Fibroblast of lung (primary cell): Measurements from ENCODE around the gene ADRA2A. TPM values are rescaled to one million over a fixed set of nuclear protein-coding genes. Genes with fewer than 3 reads are reported as not detected.

Experiments
- DNase-seq, 2 donors: peaks; one replicate each; pipeline versions ENCODE4 v3.0.0 to v3.0.0-alpha.2; 2010; ENCODE audit warnings: low read depth in 2 of 2
- H2AFZ ChIP-seq: 2 replicates; pipeline ENCODE4 v1.5.1; 2012; ENCODE audit warnings: low read length, control low read depth, inconsistent platforms
- H3K27ac ChIP-seq: 2 replicates; pipeline ENCODE4 v1.5.1; 2011; ENCODE audit warnings: low read length, control low read depth; ENCODE audit not compliant: insufficient read depth
- H3K27me3 ChIP-seq: 2 replicates; pipeline ENCODE4 v1.5.1; 2011; ENCODE audit warnings: mild to moderate bottlenecking, low read length; ENCODE audit not compliant: control insufficient read depth, insufficient read depth
- H3K36me3 ChIP-seq: 2 replicates; pipeline ENCODE4 v1.5.1; 2011; ENCODE audit warnings: low read length; ENCODE audit not compliant: control insufficient read depth, insufficient read depth
- H3K4me1 ChIP-seq: 2 replicates; pipeline ENCODE4 v1.5.1; 2011; ENCODE audit warnings: low read length; ENCODE audit not compliant: control insufficient read depth, insufficient read depth; ENCODE audit errors: extremely low read depth
- H3K4me2 ChIP-seq: 2 replicates; pipeline ENCODE4 v1.5.1; 2011; ENCODE audit warnings: low read length, control low read depth; ENCODE audit not compliant: insufficient read depth; ENCODE audit errors: extremely low read depth
- H3K4me3 ChIP-seq, 4 experiments: fragments of 200-600 bp in 1 of 4; sonication (generic) in 1 of 4; replicated peaks in 1 of 4; 2 replicates each; pipeline ENCODE4 v1.5.1; 2011 to 2016; ENCODE audit warnings: low read length in 4 of 4, low read depth in 3 of 4, mild to moderate bottlenecking in 3 of 4, control low read depth in 2 of 4, inconsistent platforms in 1 of 4, mixed read lengths in 1 of 4; ENCODE audit not compliant: insufficient read depth in 1 of 4; ENCODE audit errors: control extremely low read depth in 1 of 4
- H3K79me2 ChIP-seq: 2 replicates; pipeline ENCODE4 v1.5.1; 2012; ENCODE audit warnings: mild to moderate bottlenecking, low read length, inconsistent platforms; ENCODE audit not compliant: control insufficient read depth, insufficient read depth
- H3K9ac ChIP-seq: 2 replicates; pipeline ENCODE4 v1.5.1; 2011; ENCODE audit warnings: mild to moderate bottlenecking, low read length, control low read depth; ENCODE audit not compliant: insufficient read depth
- H3K9me3 ChIP-seq: 2 replicates; pipeline ENCODE4 v1.5.1; 2012; ENCODE audit warnings: low read depth, low read length; ENCODE audit not compliant: control insufficient read depth, insufficient read depth
- H4K20me1 ChIP-seq: 2 replicates; pipeline ENCODE4 v1.5.1; 2011; ENCODE audit warnings: low read length; ENCODE audit not compliant: control insufficient read depth, insufficient read depth; ENCODE audit errors: extremely low read depth
- EZH2 ChIP-seq: IDR thresholded peaks from 2 replicates; pipeline ENCODE4 v1.5.1; 2012; ENCODE audit warnings: low read length, control low read depth, mild to moderate bottlenecking; ENCODE audit errors: missing control alignments
- polyA plus RNA-seq, 2 donors: library from polyadenylated mRNA; depleted of rRNA in 1 of 2; stranded (reverse) in 1 of 2; unstranded in 1 of 2; fragments of >200 nt; gene quantifications; 2 replicates each; pipeline ENCODE4 v1.2.1, GENCODE V29; 2011 to 2012; ENCODE audit warnings: missing spikeins in 1 of 2
- total RNA-seq: library from RNA; depleted of rRNA; stranded (reverse); fragments of >200 nt; gene quantifications from 2 replicates; pipeline ENCODE4 v1.2.1, GENCODE V29; 2014
- TF ChIP-seq, protein P1 (sequence below), 2 donors: IDR thresholded peaks in 1 of 2; conservative IDR thresholded peaks in 1 of 2; 1 replicate in 1 of 2; 2 replicates in 1 of 2; pipeline ENCODE4 v1.5.1; 2011 to 2012; ENCODE audit warnings: low read length in 2 of 2, control low read depth in 1 of 2, inconsistent platforms in 1 of 2, low read depth in 1 of 2, mild to moderate bottlenecking in 1 of 2

ADRA2A gene
- total and polyA plus RNA-seq, 2 donors (not counting 1 experiment from before 2014, with no cell fraction given) = under 0.01 to 0.02 TPM

- TF ChIP-seq, protein P1, sequence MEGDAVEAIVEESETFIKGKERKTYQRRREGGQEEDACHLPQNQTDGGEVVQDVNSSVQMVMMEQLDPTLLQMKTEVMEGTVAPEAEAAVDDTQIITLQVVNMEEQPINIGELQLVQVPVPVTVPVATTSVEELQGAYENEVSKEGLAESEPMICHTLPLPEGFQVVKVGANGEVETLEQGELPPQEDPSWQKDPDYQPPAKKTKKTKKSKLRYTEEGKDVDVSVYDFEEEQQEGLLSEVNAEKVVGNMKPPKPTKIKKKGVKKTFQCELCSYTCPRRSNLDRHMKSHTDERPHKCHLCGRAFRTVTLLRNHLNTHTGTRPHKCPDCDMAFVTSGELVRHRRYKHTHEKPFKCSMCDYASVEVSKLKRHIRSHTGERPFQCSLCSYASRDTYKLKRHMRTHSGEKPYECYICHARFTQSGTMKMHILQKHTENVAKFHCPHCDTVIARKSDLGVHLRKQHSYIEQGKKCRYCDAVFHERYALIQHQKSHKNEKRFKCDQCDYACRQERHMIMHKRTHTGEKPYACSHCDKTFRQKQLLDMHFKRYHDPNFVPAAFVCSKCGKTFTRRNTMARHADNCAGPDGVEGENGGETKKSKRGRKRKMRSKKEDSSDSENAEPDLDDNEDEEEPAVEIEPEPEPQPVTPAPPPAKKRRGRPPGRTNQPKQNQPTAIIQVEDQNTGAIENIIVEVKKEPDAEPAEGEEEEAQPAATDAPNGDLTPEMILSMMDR (conservative IDR thresholded peaks at IDR 0.05 in 1 of 2, IDR thresholded peaks at IDR 0.05 in 1 of 2; ENCODE audit: low read depth in 1 of 2, low read length in 2 of 2) = no peak
- no peak for TF ChIP-seq EZH2
- H3K9me3 ChIP-seq = no peaks in the 10 kb centered on the region
Observed at GRCh38 chr10:111087331-111087756, 10.5 kb downstream of the ADRA2A start.

GRCh38 chr10:111087968-111088505, 11.2 kb downstream of the ADRA2A start:
- Histone ChIP-seq H4K20me1 (no peaks in the 10 kb centered on the region), H3K4me3 (no peak overlapping the region), H2AFZ (no peak overlapping the region), H3K9me3 (no peaks in the 10 kb centered on the region), H3K79me2 (no peaks in the 10 kb centered on the region), H3K27me3 (no peaks in the 10 kb centered on the region), H3K4me1 (no peaks in the 10 kb centered on the region), H3K9ac (no peak overlapping the region), H3K36me3 (no peaks in the 10 kb centered on the region), H3K4me2 (no peak overlapping the region), H3K27ac (no peak overlapping the region)
- TF ChIP-seq EZH2 = no peak
- TF ChIP-seq, protein P1 (conservative IDR thresholded peaks at IDR 0.05 in 1 of 2, IDR thresholded peaks at IDR 0.05 in 1 of 2; ENCODE audit: low read depth in 1 of 2, low read length in 2 of 2) = no peak
- no peak for DNase-seq

More at GRCh38 chr10:111087331-111087756, 10.5 kb downstream of the ADRA2A start:
- Histone ChIP-seq H2AFZ (no peak overlapping the region), H3K79me2 (no peaks in the 10 kb centered on the region), H3K27ac (no peak overlapping the region), H4K20me1 (no peaks in the 10 kb centered on the region), H3K4me3 (no peak overlapping the region), H3K9ac (no peak overlapping the region), H3K4me2 (no peak overlapping the region), H3K4me1 (no peaks in the 10 kb centered on the region), H3K36me3 (no peaks in the 10 kb centered on the region), H3K27me3 (no peaks in the 10 kb centered on the region)
- DNase-seq = no peak

GRCh38 chr10:111089293-111089692, 12.5 kb downstream of the ADRA2A start:
- no peak for DNase-seq
- H3K36me3 ChIP-seq = no peaks in the 10 kb centered on the region
- H3K9ac ChIP-seq = no peak overlapping the region
- H3K4me1 ChIP-seq = no peaks in the 10 kb centered on the region
- TF ChIP-seq, protein P1 (conservative IDR thresholded peaks at IDR 0.05 in 1 of 2, IDR thresholded peaks at IDR 0.05 in 1 of 2; ENCODE audit: low read depth in 1 of 2, low read length in 2 of 2) = no peak
- TF ChIP-seq EZH2 = no peak
- no peaks in the 10 kb centered on the region for H4K20me1 ChIP-seq
- H2AFZ ChIP-seq = no peak overlapping the region
- H3K4me2 ChIP-seq = no peak overlapping the region
- no peak overlapping the region for H3K27ac ChIP-seq
- H3K79me2 ChIP-seq = no peaks in the 10 kb centered on the region
- H3K27me3 ChIP-seq = no peaks in the 10 kb centered on the region
- H3K9me3 ChIP-seq = no peaks in the 10 kb centered on the region
- H3K4me3 ChIP-seq = no peak overlapping the region
